NCI-H1436 (cell line): ENCODE data around the gene TRMT61A.

ENCODE experiments used
- DNase-seq: peaks from one replicate; lab custom pipeline; 2025; lab: John Stamatoyannopoulos, UW

The TRMT61A gene

DNA sequence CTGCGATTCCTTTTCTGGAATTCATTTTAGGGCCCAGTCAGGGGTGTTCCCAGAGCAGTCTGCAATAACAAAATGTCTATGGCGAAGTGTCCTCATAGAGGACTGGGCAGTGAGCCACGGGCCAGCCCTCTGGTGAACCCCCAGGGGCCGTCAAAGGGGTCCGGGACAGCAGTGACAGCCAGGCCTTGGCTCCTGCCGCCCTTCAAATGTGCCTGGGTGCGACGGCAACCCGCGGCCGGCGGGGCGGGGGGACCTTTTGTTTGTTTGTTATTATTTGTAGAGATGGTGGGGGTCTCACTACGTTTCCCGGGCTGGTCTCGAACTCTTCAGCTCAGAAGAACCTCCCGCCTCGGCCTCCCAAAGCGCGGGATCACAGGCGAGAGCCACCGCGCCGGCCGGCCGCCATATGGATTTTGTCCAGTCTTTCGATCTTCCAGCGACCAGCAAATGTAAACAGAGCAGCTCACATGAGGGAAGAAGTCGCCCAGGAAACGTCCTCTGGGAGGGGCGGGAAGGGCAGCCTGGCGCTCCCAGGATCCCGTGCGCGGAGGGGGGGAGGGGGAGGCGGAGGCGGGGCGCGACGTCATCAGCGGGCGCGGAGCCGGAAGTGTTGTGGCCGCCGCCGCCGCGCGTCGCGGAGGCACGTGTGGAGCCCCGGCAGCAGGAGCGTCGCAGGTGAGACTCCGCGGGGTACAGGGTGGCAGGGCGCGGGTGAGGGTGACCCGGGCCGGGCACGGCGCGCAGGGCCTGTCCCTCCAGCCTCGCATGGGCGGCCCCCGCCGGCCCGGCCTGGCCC is at the start of gene TRMT61A:
Gene TRMT61A (plus strand): TSS at position 610 of the 796 bp plus-strand sequence. CDS start 783 bp downstream, outside the sequence.
- DNase-seq: peak; percentile 88

DNA sequence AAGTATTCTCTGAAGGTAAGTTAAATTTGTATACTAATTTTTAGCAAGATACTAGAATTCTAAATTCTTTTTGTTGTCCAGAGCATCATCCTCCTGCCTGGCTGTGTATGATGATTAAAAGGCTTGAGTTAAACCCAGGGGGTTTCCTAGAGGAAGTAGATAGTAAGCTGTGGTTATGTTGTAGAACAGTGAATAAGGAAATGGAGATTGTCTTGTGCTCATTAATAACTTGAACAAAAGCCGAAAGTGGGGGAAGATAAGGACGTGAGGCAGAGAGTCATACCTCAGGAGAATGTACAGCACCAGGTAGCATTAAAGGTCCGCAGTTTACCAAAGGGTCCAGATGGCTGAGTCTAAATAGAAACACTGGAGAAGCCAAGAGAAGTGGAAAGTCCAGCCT is 48.4 kb upstream of the TRMT61A start:
- no peak for DNase-seq

DNA sequence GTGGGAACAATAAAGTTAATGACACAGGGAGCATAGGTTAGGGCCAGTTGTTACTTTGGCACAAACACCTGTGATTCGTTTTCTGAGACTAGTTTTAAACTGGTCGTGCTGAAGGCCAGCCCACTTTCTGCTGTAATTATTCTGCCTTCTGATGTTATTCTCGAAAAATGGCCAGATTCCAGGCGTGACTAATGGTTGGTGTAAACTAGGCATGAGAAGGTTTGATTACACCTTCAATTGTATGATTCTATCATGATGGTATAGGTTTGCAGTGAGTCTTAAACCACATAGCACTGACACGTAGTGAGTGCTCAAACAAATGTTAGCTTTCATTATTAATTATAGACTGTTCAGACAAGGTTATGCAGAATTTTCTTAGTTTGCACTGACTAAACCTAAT is 45.4 kb upstream of the TRMT61A start:
- no peak for DNase-seq

- DNase-seq: no peak
These were observed 43.5 kb upstream of the TRMT61A start for GRCh38 chr14:103485504-103485903.

- DNase-seq: no peak
These were observed 40.9 kb upstream of the TRMT61A start for GRCh38 chr14:103488071-103488470.

DNA sequence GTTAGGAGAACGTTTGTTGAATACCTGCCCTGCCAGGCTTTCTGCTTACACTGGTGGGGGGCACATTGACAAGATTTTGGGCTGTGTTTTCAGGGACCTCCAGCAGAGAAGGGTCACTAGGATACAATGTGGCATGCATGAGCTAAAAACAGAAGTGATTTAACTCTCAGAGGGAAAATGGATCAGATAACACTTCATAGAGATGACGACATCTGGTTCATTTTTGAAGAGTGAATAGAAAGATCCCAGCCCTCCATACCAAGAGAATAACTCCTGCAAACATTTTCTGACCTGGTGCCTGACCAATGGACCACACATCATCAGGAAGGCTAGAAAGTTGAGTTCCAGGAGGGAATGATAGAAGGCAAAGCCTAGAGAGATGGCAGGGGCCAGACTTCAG is 40.0 kb upstream of the TRMT61A start:
- no peak for DNase-seq

- no peak for DNase-seq
These were observed 39.4 kb upstream of the TRMT61A start for GRCh38 chr14:103489621-103490020.

DNA sequence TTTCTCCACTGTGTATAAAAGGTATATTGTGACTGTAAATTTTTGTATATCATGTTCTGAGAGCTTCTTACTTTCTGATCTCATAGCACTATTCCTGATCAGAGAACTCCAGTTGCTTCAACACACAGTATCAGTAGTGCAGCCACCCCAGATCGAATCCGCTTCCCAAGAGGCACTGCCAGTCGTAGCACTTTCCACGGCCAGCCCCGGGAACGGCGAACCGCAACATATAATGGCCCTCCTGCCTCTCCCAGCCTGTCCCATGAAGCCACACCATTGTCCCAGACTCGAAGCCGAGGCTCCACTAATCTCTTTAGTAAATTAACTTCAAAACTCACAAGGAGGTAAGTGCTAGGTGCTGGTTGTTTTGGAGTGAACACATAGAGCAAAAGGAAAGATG is 37.3 kb upstream of the TRMT61A start:
- DNase-seq: no peak

GRCh38 chr14:103492156-103492925 is 36.7 kb upstream of the TRMT61A start:
- no peak for DNase-seq

- DNase-seq: no peak
These were observed 33.1 kb upstream of the TRMT61A start for GRCh38 chr14:103495854-103496253.

GRCh38 chr14:103496776-103497175 is 32.2 kb upstream of the TRMT61A start:
- no peak for DNase-seq

GRCh38 chr14:103499709-103500108 is 29.3 kb upstream of the TRMT61A start:
- no peak for DNase-seq

DNA sequence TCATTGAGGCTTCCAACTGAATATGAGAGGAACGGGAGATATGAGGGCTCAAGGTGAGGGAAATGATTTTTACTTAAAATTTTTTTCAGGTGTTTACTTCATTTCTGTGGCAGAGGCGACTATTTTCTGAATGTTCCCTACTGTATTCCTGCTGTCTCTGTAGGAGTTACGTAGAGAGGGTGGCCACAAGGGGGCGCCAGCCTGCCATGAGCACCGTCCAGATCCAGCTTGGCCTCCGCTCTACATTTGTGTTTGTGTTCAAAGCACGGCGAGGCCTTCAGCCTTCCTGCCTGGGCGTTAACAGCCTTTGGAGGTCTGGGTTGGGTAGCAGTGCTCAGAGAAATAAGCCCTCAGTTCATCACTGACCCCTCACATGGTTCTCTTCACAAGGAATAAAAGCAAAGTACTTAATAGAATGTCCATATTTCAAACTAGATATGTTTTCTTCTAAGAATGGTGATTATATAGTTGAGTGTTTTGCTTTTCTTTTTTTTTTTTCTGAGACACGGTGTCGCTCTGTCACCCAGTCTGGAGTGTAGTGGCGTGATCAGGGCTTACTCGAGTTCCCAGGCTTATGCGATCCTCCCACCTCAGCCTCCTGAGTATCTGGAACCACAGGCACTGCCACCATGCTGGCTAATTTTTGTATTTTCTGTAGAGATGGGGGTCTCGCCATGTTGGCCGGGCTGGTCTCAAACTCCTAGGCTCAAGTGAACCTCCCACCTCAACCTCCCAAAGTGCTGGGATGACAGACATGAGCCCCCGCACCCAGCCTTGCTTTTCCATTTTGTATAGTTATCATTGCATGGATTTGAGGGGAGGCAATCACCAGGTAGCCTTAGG is 28.6 kb upstream of the TRMT61A start:
- DNase-seq: peak; percentile 82

- no peak for DNase-seq
These were observed 27.7 kb upstream of the TRMT61A start for GRCh38 chr14:103501041-103501870.

GRCh38 chr14:103501921-103502669 is 26.9 kb upstream of the TRMT61A start:
- DNase-seq: peak; percentile 32

DNA sequence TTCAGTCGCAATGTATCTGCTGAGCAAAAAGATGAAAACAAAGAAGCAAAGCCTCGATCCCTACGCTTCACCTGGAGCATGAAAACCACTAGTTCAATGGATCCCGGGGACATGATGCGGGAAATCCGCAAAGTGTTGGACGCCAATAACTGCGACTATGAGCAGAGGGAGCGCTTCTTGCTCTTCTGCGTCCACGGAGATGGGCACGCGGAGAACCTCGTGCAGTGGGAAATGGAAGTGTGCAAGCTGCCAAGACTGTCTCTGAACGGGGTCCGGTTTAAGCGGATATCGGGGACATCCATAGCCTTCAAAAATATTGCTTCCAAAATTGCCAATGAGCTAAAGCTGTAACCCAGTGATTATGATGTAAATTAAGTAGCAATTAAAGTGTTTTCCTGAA is 26.1 kb upstream of the TRMT61A start:
- no peak for DNase-seq

DNA sequence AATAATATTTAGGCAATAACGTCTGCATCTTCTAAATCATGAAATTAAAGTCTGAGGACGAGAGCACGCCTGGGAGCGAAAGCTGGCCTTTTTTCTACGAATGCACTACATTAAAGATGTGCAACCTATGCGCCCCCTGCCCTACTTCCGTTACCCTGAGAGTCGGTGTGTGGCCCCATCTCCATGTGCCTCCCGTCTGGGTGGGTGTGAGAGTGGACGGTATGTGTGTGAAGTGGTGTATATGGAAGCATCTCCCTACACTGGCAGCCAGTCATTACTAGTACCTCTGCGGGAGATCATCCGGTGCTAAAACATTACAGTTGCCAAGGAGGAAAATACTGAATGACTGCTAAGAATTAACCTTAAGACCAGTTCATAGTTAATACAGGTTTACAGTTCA is 25.7 kb upstream of the TRMT61A start:
- DNase-seq: no peak

GRCh38 chr14:103504991-103505565 is 23.9 kb upstream of the TRMT61A start:
- DNase-seq: no peak

GRCh38 chr14:103507751-103508150 is 21.2 kb upstream of the TRMT61A start:
- no peak for DNase-seq
